NCI-H460 (cell line): Measurements from ENCODE around the gene ASPSCR1. TPM values are rescaled to one million over a fixed set of nuclear protein-coding genes. Genes with fewer than 3 reads are reported as not detected.

ENCODE experiments used
- DNase-seq: peaks from one replicate; pipeline ENCODE4 v3.0.0-alpha.2; 2016; ENCODE audit warnings: low read depth; ENCODE audit errors: extremely low read depth
- total RNA-seq: library from RNA; depleted of rRNA; stranded (reverse); fragments of >200 nt; shearing (Covaris generic); gene quantifications from 2 replicates; pipeline ENCODE4 v1.2.3, GENCODE V29; 2014

Gene ASPSCR1
- total RNA-seq, 1 experiment from 2014 or later = 20.5 TPM

- DNase-seq = no peak
Measured at GRCh38 chr17:81958633-81959342, 18.6 kb upstream of the ASPSCR1 start.

DNA sequence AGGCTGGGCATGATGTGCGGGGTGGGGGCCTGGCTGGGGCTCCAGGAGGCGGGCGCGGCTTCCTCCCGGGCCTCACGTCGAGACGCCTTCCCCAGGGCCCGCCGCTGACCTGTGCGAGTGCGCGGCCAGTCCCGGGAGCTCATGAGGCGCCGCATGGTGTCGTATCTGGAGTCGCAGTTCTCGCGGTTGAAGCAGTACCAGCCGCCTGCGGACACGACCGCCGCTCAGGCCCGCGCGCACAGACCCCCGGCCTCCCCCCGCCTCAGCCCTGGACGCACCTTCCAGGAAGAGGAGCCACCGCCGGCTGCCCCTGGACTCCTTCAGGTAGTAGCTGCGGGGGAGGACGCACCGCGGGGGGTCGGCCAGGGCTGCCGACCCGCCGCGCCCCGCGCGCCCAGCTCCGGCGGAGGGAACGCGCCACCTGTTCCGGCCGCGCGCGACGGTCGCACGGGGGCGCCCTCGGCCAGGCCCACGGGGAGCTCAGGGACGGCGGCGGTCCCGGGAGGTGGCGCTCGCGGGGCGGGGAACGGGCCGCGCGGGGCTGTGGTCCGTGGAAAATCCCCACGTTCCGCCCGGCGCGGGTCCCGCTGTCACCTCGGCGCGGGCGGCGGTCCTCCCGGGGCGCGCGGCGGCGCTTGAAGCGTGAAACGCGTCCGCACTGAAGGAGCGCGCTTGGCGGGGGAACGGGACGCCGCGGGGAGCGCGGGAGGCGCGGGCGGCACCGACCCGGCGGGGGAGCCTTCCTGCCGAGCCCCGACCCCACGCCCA is 17.9 kb upstream of the ASPSCR1 start:
- DNase-seq = peak; percentile 42

GRCh38 chr17:81960130-81960958 is 17.1 kb upstream of the ASPSCR1 start:
- DNase-seq = no peak

- DNase-seq = no peak
Measured at GRCh38 chr17:81961087-81961511, 16.3 kb upstream of the ASPSCR1 start, which contains the start of gene NOTUM. TSS of gene NOTUM (minus strand) at chr17:81961187. CDS start at chr17:81960909, 278 bp downstream.

GRCh38 chr17:81961521-81962498 is 15.6 kb upstream of the ASPSCR1 start:
- DNase-seq = no peak

DNA sequence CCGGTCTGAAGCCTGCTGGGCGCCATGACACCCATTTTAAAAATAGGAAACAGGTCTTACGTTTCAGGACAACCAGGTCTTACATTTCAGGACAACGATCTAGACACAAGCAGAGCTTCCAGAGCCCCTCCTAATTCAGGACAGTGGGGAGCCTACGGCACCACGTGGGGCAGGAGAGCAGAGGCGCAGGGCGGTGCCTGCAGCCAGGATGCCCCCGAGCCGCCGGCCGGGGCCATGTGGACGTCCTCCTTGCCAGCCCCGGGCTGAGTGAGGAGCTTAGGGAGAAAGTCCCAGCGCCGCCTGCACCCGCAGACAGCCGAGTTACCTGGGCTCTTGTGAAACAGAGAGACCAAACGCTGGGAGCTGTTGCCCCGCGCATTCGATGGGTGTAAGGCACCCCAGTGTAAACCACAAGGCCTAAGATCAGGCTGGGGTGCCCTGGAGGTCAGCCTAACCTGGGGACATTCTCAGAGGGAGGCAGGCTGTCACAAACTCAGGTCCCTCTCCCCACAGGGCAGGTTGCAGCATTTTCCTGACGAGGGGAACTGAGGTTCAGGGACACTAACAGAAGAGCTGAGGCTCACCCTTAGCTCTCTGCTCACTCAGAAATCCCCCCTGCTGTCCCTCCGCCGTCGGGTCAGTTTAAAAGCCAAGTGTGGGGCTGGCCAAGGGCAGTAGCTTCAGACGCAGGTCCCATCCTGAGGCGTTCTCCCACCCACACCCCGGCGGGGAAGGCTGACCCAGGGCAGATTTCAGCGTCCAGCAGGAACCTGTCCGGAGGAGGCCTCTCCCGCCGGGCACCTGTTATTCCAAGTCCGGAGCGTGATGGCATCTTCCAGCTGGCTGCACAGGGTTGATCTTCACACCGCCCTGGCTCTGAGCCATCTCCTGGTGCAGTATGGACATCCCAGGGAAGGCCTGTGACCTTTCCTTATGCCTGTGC is 14.7 kb upstream of the ASPSCR1 start:
- no peak for DNase-seq

- no peak for DNase-seq
Measured at GRCh38 chr17:81964081-81964849, 13.2 kb upstream of the ASPSCR1 start.

- DNase-seq = no peak
Measured at GRCh38 chr17:81966343-81967243, 10.8 kb upstream of the ASPSCR1 start.

- DNase-seq = no peak
Measured at GRCh38 chr17:81967244-81967532, 10.2 kb upstream of the ASPSCR1 start.

DNA sequence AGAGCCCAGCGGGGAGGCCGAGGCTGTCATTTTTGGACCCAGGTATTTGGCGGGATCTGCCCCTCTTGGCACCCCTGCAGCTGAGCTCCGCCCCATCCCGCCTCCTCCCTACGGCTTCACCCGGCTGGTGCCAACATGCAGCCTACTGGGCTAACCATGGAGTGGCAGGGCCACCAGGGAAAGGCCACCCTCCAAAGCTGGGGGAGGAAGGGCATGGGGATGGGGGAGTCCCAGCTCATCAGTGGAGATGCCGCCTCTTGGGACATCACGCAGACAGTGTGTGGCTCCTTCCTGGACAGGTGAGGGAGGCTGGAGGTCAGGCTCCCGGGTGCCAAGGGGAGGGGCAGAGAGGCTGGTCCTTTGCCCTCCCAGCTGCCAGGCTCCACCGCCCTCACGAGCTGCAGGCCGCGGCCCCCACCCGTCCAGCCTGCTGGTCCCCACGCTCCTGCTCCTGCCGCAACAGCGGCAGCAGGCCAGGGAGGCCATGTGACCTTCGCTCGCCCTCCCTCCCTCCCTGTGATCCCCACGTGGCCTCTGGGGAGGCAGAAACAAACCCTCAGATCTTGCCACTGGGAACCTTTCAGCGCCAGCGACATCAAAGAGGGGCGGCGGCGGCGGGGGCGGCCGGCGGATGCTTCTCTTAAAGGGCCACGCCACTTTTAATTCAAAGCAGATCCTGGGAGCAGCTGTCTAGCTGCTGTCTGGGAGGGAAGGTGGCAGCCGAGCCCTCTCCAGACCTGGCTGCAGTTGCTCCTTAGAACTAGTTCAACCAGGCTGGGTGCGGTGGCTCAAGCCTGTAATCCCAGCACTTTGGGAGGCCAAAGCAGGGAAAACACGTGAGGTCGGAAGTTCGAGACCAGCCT is 9.7 kb upstream of the ASPSCR1 start:
- no peak for DNase-seq

DNA sequence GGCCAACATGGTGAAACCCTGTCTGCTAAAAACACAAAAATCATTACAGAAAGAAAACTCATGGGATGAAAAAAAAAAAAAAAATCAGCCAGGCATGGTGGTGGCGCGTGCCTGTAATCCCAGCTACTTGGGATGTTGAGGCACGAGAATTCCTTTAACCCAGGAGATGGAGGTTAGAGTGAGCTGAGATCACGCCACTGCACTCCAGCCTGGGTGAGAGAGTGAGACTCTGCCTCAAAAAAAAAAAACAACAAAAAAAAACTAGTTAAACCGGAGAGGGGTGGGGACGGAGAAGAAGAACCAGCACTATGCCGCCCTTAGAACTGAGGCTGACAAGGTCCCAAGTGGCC is 9.1 kb upstream of the ASPSCR1 start:
- no peak for DNase-seq

- no peak for DNase-seq
Measured at GRCh38 chr17:81968850-81969812, 8.3 kb upstream of the ASPSCR1 start.

GRCh38 chr17:81973432-81973831 is 4.0 kb upstream of the ASPSCR1 start:
- DNase-seq = no peak

- no peak for DNase-seq
Measured at GRCh38 chr17:81976332-81977210, 858 bp upstream of the ASPSCR1 start.
